Measurements from ENCODE around the gene C5orf34.

C5orf34 gene

GRCh38 chr5:43486353-43486752 lies 28.6 kb downstream of the C5orf34 start:
- no peak overlapping the region for H3K4me3 ChIP-seq (ENCODE audit: low read depth, low read length)
- no peak for TF ChIP-seq CTCF (IDR thresholded peaks at IDR 0.05; ENCODE audit: borderline replicate concordance, insufficient read depth, low read depth, low read length)

GRCh38 chr5:43485406-43485805 lies 29.5 kb downstream of the C5orf34 start:
- H3K4me3 ChIP-seq (ENCODE audit: low read depth, low read length), result no peak overlapping the region
- no peak for TF ChIP-seq CTCF (IDR thresholded peaks at IDR 0.05; ENCODE audit: borderline replicate concordance, insufficient read depth, low read depth, low read length)

- TF ChIP-seq CTCF (IDR thresholded peaks at IDR 0.05; ENCODE audit: borderline replicate concordance, insufficient read depth, low read depth, low read length), result peak; percentile 70
- peak overlapping the region; percentile 94 for H3K4me3 ChIP-seq (ENCODE audit: low read depth, low read length)
Measured at GRCh38 chr5:43484106-43484849, 30.7 kb downstream of the C5orf34 start.

GRCh38 chr5:43483298-43484105 lies 31.4 kb downstream of the C5orf34 start, which contains the start of gene TMEM267:
Gene TMEM267, minus strand, starts transcription at chr5:43483865. Its CDS starts 29,896 bp downstream, at chr5:43453969.
- peak within 1 kb of the TSS; percentile 94 for H3K4me3 ChIP-seq (ENCODE audit: low read depth, low read length)
- TF ChIP-seq CTCF (IDR thresholded peaks at IDR 0.05; ENCODE audit: borderline replicate concordance, insufficient read depth, low read depth, low read length), result no peak

GRCh38 chr5:43482490-43483297 lies 32.3 kb downstream of the C5orf34 start:
- TF ChIP-seq CTCF (IDR thresholded peaks at IDR 0.05; ENCODE audit: borderline replicate concordance, insufficient read depth, low read depth, low read length), result no peak
- H3K4me3 ChIP-seq (ENCODE audit: low read depth, low read length), result peak overlapping the region; percentile 94

GRCh38 chr5:43469671-43470391 lies 45.1 kb downstream of the C5orf34 start:
- no peak overlapping the region for H3K4me3 ChIP-seq (ENCODE audit: low read depth, low read length)
- TF ChIP-seq CTCF (IDR thresholded peaks at IDR 0.05; ENCODE audit: borderline replicate concordance, insufficient read depth, low read depth, low read length), result no peak
